ENCODE results near the gene PPP1R37.

DNA sequence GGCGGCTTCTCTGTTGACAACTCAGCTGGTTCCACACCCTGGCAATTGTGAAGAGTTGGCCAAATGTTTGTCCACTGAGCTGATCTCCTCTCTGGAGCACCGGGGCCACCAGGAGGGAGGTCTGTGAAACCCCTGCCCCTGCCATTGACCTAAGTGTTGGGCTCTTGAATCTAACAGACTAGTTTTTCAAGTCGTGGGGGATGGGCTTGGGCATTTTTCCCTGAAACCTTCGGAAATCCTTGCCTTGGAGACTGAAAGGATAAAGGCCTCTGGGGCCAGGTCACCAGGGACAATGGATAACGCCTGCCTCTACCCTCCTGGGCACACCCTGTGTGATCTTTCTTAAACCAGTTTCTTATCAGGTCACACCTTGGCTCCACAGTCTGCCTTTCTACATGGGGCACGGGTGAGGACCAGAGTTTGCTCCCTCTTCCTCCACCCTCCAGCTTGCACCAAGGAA lies 13.0 kb upstream of the PPP1R37 start:
- TF ChIP-seq, protein P1, sequence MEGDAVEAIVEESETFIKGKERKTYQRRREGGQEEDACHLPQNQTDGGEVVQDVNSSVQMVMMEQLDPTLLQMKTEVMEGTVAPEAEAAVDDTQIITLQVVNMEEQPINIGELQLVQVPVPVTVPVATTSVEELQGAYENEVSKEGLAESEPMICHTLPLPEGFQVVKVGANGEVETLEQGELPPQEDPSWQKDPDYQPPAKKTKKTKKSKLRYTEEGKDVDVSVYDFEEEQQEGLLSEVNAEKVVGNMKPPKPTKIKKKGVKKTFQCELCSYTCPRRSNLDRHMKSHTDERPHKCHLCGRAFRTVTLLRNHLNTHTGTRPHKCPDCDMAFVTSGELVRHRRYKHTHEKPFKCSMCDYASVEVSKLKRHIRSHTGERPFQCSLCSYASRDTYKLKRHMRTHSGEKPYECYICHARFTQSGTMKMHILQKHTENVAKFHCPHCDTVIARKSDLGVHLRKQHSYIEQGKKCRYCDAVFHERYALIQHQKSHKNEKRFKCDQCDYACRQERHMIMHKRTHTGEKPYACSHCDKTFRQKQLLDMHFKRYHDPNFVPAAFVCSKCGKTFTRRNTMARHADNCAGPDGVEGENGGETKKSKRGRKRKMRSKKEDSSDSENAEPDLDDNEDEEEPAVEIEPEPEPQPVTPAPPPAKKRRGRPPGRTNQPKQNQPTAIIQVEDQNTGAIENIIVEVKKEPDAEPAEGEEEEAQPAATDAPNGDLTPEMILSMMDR (IDR thresholded peaks at IDR 0.05; ENCODE audit: extremely low read depth in 1 of 2, insufficient read depth in 1 of 2, low read depth in 1 of 2, low read length in 2 of 2), result no peak
- TF ChIP-seq POLR2AphosphoS5 (IDR thresholded peaks at IDR 0.05; ENCODE audit: insufficient read depth, low read depth, low read length), result no peak
- TF ChIP-seq, protein P2, sequence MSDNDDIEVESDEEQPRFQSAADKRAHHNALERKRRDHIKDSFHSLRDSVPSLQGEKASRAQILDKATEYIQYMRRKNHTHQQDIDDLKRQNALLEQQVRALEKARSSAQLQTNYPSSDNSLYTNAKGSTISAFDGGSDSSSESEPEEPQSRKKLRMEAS (IDR thresholded peaks at IDR 0.05; ENCODE audit: insufficient read depth, insufficient read length), result no peak
- TF ChIP-seq POLR2A (IDR thresholded peaks at IDR 0.05; ENCODE audit: low read depth, low read length), result no peak
- TF ChIP-seq GATA2 (IDR thresholded peaks at IDR 0.05; ENCODE audit: insufficient read depth, insufficient read length, low read depth, low read length), result no peak
- no peak for TF ChIP-seq EZH2 (IDR thresholded peaks at IDR 0.05; ENCODE audit: borderline replicate concordance, low read depth, low read length, severe bottlenecking)
- TF ChIP-seq MYC (IDR thresholded peaks at IDR 0.05; ENCODE audit: low read depth, low read length), result no peak

Data from endothelial cell of umbilical vein (primary cell).